Mucosa of descending colon (tissue), 3 donors: ENCODE data around the gene SLC26A9. TPM values are rescaled to one million over a fixed set of nuclear protein-coding genes. Genes with fewer than 3 reads are reported as not detected.

Experiments used
- ATAC-seq: fragments of 200-7000 bp; cut with Tn5 transposase; one replicate; pipeline ENCODE4 v1.9.1; 2020; ENCODE audit warnings: mild to moderate bottlenecking, moderate library complexity
- DNase-seq, 3 donors: peaks; one replicate each; pipeline ENCODE4 v3.0.0-alpha.2; 2020
- H3K36me3 ChIP-seq: fragments of 200-600 bp; one replicate; pipeline ENCODE4 v1.8.0; 2021; ENCODE audit warnings: low read depth, mild to moderate bottlenecking
- H3K4me1 ChIP-seq: fragments of 200-600 bp; one replicate; pipeline ENCODE4 v1.8.0; 2021; ENCODE audit warnings: low read depth, mild to moderate bottlenecking
- H3K4me3 ChIP-seq: fragments of 200-600 bp; one replicate; pipeline ENCODE4 v1.8.0; 2021; ENCODE audit warnings: mild to moderate bottlenecking
- H3K9me3 ChIP-seq: fragments of 200-600 bp; one replicate; pipeline ENCODE4 v1.8.0; 2021; ENCODE audit warnings: mild to moderate bottlenecking
- CTCF ChIP-seq: fragments of 200-600 bp; IDR thresholded peaks from one replicate; pipeline ENCODE4 v1.8.0; 2022; ENCODE audit warnings: antibody characterized with exemption, mild to moderate bottlenecking
- intact Hi-C, 2 donors: fragments of 100-400 bp; cut with DNase I in 1 of 2; cut with micrococcal nuclease in 1 of 2; formaldehyde crosslinking; loops; one replicate each; pipeline versions ENCODE4 v1.11.0 to v1.11.1; 2022; cut with DNase I, micrococcal nuclease
- total RNA-seq, 3 donors: library from RNA; stranded (reverse); fragmentation: NEBNext Ultra II Directional in 2 of 3; extraction: Animal tissue kit (Norgen Biotek cat#: 25700) in 2 of 3; gene quantifications; one replicate each; pipeline versions ENCODE4 v1.2.1 to v1.2.4, GENCODE V29; 2021 to 2023
- donor health status: DM: no; HTN: no; CAD: no; lungs with moderate emphysema.
- donor health status: DM: no; HTN: no; CAD: no.
- donor health status: DM: no; HTN: yes; CAD: no.

SLC26A9 gene
- total RNA-seq, 3 donors from 2014 or later, result not detected

- H3K9me3 ChIP-seq, result no peaks in the 10 kb centered on the region
- no peaks in the 10 kb centered on the region for H3K4me1 ChIP-seq
- intact Hi-C loops, result loop anchor here (5.0 to 10.0 kb wide), 2 partner anchors 124 to 126 kb away; no protein-coding TSS in a partner anchor
- DNase-seq (no peak), ATAC-seq (no peak)
- no peaks in the 10 kb centered on the region for H3K36me3 ChIP-seq
- no peak overlapping the region for H3K4me3 ChIP-seq
- no peak for TF ChIP-seq CTCF
These were observed 38.0 kb upstream of the SLC26A9 start for GRCh38 chr1:205981257-205981656.

GRCh38 chr1:205980237-205980870 lies 37.1 kb upstream of the SLC26A9 start:
- intact Hi-C loops, result loop anchor here (5.0 to 10.0 kb wide), 2 partner anchors 124 to 127 kb away; no protein-coding TSS in a partner anchor

GRCh38 chr1:205979301-205979700 lies 36.0 kb upstream of the SLC26A9 start:
- Histone ChIP-seq H3K9me3 (no peaks in the 10 kb centered on the region), H3K4me3 (no peak overlapping the region), H3K36me3 (no peaks in the 10 kb centered on the region), H3K4me1 (no peaks in the 10 kb centered on the region)
- no peak for DNase-seq
- ATAC-seq, result no peak
- intact Hi-C loops, result loop anchor here (5.0 kb wide), 2 partner anchors 62 to 187 kb away; no protein-coding TSS in a partner anchor
- no peak for TF ChIP-seq CTCF

More at GRCh38 chr1:205980237-205980870, 37.1 kb upstream of the SLC26A9 start:
- Histone ChIP-seq H3K9me3 (no peaks in the 10 kb centered on the region), H3K4me1 (no peaks in the 10 kb centered on the region), H3K36me3 (no peaks in the 10 kb centered on the region), H3K4me3 (no peak overlapping the region)
- no peak for TF ChIP-seq CTCF
- ATAC-seq, result no peak
- DNase-seq, result no peak

- DNase-seq, result no peak
- Histone ChIP-seq H3K4me3 (no peak overlapping the region), H3K4me1 (no peaks in the 10 kb centered on the region), H3K36me3 (no peaks in the 10 kb centered on the region), H3K9me3 (no peaks in the 10 kb centered on the region)
- no peak for ATAC-seq
- no peak for TF ChIP-seq CTCF
- intact Hi-C loops, result loop anchor here (5.0 kb wide), 2 partner anchors 61 to 186 kb away; no protein-coding TSS in a partner anchor
These were observed 35.4 kb upstream of the SLC26A9 start for GRCh38 chr1:205978676-205979075.

- intact Hi-C loops, result loop anchor here (2.0 to 5.0 kb wide), 3 partner anchors 59 to 185 kb away; no protein-coding TSS in a partner anchor
- peak; percentile 81 for TF ChIP-seq CTCF
- no peak overlapping the region for H3K4me3 ChIP-seq
- H3K9me3 ChIP-seq, result no peaks in the 10 kb centered on the region
- no peaks in the 10 kb centered on the region for H3K4me1 ChIP-seq
- DNase-seq (peak in 2 of 3 donors; percentile 65 to 77), ATAC-seq (peak; percentile 83)
- H3K36me3 ChIP-seq, result no peaks in the 10 kb centered on the region
These were observed 34.3 kb upstream of the SLC26A9 start for GRCh38 chr1:205977402-205978014.
